Measurements from ENCODE around the gene SH3RF1.

GRCh38 chr4:169195032-169195431, 75.7 kb downstream of the SH3RF1 start:
- TF ChIP-seq, protein P1, sequence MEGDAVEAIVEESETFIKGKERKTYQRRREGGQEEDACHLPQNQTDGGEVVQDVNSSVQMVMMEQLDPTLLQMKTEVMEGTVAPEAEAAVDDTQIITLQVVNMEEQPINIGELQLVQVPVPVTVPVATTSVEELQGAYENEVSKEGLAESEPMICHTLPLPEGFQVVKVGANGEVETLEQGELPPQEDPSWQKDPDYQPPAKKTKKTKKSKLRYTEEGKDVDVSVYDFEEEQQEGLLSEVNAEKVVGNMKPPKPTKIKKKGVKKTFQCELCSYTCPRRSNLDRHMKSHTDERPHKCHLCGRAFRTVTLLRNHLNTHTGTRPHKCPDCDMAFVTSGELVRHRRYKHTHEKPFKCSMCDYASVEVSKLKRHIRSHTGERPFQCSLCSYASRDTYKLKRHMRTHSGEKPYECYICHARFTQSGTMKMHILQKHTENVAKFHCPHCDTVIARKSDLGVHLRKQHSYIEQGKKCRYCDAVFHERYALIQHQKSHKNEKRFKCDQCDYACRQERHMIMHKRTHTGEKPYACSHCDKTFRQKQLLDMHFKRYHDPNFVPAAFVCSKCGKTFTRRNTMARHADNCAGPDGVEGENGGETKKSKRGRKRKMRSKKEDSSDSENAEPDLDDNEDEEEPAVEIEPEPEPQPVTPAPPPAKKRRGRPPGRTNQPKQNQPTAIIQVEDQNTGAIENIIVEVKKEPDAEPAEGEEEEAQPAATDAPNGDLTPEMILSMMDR (IDR thresholded peaks at IDR 0.05) = no peak
- no peak for TF ChIP-seq TCF7L2 (IDR thresholded peaks at IDR 0.05; ENCODE audit: low read depth, low read length)
- TF ChIP-seq POLR2AphosphoS5 (IDR thresholded peaks at IDR 0.05; ENCODE audit: low read depth, low read length) = no peak
- TF ChIP-seq REST (IDR thresholded peaks at IDR 0.05; ENCODE audit: insufficient read depth in 1 of 2, low read depth in 2 of 2, low read length in 1 of 2) = no peak
- TF ChIP-seq SIN3A (IDR thresholded peaks at IDR 0.05; ENCODE audit: borderline replicate concordance, insufficient read depth, low read depth, low read length) = no peak
